NCI-H1694 (cell line): ENCODE measurements around the gene ARHGEF4.

Experiments
- DNase-seq: peaks from one replicate; lab custom pipeline; 2025; lab: John Stamatoyannopoulos, UW

ARHGEF4 gene

GRCh38 chr2:130851624-130852382 lies 15.1 kb downstream of the ARHGEF4 start:
- DNase-seq: peak; percentile 19

GRCh38 chr2:130852521-130853115 lies 15.9 kb downstream of the ARHGEF4 start:
- peak; percentile 77 for DNase-seq

DNA sequence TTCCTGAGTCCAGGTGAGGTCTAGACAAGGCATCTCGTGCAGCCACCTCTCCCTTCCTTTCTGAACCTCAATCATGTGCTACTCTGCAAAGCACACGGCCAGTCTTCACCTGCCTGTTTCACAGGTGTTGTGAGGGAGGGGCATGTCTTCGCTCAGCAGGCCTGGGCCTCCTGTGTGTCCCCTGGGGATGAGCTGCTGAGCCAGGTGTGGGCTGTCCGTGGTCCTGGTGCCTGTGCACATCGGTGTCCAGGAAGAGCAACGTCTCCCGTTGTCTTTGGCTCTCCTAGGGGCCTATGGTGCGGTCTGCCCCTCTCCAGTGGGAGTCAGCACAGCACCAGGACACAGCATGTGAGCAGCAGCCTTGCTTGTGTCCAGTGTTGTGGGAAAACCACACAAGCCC lies 16.7 kb downstream of the ARHGEF4 start:
- DNase-seq: no peak

DNA sequence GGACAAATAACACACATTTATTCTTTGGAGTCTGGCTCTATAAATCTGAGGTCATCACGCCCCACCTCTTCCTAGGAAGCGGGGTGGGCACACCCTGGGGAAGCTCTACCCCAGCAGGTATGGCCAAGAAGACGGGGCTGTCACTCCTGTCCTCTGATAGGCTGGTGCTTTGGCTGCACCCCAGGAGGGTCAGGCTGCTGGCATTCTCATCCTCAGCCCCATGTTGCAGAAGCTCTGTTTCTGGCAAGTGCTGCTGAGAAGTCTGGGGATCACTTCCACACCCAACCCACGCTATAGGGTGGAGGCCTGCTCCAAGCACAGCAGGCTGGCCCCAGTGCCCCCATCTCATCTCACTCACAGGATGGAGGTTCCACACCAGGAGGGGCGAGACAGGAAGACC lies 17.6 kb downstream of the ARHGEF4 start:
- no peak for DNase-seq

DNA sequence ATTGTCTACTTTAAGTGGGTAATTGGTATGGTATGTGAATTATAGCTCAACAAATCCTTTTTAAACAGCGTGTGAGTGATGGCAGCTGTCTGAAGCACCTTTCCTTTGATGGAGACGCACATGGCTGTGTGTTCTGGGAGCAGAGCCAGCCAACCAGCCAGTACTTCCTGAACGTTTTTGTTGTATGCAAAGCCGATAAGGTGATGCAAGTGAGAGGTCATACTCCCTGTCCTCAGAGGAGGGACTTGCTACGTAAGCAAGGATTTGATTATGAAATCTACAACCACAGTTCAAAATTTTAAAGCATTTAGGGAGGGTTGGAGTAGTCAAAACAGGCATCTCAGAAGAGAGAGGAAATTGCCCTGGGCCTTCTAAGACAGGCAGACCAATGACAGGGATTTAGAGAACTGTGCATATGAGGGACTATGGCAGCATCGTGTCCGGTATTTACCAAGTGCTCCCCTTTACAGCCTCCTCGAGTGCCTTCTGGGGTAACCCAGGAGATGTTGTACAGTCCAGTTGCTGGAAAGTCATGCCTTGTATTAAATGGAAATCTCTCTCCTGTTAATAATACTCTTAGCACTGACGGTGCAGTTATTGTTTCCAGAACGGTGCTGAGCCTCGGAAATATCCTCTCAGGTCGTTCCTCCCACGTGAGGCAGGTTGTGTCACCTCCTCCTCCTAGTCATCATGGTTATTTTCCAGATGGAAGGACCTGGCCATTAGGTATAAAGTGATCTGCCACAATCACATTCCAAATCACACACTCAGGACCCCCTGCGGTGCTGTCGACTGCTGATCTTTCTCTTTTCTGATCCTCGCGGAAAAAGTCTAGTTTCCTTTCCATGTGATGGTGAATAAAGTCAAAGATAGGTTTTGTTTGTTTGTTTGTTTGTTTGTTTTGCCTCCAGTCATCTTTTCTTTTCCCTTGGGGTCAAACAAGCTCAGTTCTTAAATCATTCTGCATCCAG lies 28.4 kb downstream of the ARHGEF4 start:
- DNase-seq: peak; percentile 62

DNA sequence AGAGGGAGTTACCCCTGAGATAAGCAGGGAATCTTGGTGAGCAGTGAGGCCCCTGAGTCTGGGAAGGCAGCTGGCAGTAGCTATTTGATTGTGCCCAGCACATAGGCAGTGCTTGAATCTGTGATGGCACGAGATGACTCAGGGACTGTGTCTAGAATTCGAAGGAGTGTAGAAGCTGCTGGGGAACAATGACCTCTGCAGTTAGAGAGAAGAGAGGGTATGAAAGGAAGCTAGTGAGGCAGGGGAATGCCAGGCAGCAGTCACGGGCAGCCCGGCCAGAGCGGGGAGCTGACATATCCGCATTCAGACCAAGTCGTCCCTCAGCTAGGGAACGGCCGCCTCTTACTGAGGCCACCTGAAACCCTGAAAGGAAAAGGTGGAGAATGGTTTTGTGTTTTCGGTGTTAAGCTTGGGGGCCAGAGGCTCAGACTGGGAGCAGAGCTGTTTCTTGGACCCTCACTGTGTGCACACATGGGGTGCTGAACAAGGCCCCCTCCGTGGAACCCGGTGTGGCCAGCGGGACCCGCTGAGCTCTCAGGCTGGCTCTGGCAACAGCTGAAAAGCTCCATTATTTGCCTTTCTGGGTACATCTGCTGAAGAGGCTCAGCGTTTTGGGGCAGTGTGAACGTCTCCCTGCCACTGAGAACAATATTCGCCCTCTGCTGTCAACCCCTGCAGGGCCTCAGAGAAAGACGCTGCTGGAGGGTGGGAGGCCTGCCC lies 32.9 kb downstream of the ARHGEF4 start:
- DNase-seq: no peak

DNA sequence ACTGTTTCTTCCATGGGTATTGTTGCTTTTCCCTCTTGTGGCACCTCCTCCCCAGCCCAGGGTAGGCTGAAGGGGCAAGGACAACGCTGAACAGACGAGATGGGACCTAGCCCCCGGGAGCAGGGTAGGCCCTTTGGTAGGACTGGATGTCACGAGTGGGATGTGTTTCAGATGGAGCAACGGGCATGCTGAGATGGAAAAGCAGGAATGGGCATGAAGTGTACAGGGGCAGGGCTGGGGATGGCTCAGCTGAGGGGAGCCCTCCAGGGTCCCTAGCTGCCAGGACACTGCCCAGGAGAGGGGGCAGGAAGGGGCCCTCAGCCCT lies 33.4 kb downstream of the ARHGEF4 start:
- no peak for DNase-seq

DNA sequence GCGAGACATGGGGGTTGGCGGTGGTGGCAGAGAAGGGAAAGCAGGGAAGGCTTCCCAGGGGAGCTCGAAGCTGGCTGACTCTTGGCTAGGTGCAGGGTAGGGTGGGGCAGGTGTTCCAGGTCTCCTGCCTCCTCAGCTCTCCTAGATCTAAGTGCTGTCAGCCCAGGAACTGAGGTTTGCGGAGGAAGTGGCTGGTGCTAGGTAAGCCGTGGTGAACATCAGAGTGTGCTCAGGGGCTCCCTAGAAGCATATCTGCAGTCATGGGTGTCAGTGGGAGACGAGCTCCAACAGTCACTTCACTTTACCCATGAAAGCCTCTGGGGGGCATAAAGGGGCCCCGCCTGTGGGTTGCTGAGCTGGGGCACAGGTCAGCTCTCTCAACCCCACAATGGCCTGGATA lies 34.1 kb downstream of the ARHGEF4 start:
- DNase-seq: no peak

- no peak for DNase-seq
Measured at GRCh38 chr2:130871843-130872740, 35.4 kb downstream of the ARHGEF4 start.

GRCh38 chr2:130872741-130873125 lies 36.0 kb downstream of the ARHGEF4 start:
- no peak for DNase-seq

DNA sequence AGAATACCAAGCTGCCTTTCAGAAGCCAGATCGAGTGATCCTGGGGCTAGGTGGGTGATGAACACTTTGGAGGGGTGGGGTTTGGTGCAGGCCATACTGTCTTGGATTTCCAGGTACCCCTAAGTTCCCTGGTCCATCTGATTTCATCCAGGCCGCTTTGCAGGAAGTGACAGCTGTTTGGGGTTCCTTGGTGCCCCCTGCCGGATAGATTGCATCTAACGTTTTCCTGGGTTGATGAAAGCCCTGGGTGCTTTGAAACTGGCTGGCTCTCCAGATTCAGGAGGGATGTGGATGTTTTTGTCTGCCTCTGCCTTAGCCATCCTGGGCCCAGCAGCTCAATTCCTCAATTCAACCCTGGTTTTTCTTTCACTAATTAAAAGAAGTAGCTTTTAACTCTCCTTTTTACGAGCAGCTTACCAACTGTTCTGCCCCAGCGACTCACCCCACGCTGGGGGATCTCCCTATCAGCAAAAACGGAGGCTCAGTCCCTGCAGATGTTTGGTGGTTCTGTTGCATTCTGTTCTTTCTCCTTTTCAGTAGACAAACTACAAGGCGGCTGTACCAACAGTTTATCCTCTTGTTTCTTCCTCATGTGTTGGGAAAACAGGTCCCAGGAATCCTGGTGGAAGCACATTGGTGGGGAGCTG lies 37.1 kb downstream of the ARHGEF4 start:
- DNase-seq: peak; percentile 76

DNA sequence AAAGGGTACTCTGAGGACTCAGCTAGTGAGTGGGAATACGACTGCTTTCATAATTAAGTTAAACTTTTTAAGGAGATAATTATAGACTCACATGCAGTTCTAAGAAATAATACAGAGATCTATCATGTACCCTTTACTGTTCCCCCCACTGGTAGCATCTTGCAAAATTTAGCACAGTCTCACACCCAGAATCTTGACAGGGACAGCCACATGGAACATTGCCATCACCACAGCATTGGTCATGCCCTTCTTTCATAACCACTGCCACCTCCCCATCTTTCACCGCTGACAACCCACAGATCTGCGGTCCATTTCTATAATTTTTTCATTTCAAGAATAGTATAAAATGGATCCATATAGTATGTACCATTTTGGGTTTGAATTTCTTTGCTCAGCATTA lies 37.8 kb downstream of the ARHGEF4 start:
- no peak for DNase-seq

DNA sequence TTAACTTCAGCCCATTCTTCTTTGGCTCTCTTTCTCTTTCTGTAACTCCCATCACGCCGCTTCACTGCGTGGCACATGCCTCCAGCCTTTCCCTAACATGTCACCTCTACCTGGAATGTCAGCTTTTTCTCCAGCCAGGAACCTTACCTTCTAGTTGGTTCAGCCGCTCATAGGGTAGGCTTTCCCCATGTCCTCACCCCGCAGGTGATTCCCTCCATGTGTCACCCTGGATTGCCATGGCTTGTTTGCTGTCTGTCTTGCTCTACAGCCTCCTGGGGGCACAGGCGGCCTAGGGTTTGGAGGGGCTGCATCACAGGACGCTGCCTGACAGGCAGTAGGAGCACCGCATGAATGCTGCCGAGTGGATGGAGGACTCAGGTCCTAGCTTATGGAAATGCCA lies 39.2 kb downstream of the ARHGEF4 start:
- no peak for DNase-seq

- DNase-seq: peak; percentile 47
Measured at GRCh38 chr2:130877258-130877657, 40.5 kb downstream of the ARHGEF4 start.

DNA sequence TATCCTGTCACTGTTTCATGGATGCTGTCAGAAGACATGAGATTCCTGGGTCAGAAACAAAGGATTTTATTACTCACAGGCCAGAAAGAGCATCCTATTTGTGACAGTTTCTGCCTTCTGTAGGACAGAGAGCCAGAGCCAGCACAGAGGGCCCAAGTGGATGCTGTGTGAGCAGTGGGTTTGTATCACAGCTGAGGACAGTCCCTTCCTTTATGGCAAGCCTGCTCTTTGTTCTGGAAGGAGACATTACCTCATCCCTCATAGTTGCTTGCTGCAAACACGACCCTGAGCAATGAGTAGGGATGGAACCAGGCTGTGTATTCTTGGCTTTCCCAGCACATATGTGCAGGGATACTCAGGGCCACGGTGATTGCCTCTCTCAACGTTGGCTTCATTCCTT lies 41.6 kb downstream of the ARHGEF4 start:
- DNase-seq: no peak

DNA sequence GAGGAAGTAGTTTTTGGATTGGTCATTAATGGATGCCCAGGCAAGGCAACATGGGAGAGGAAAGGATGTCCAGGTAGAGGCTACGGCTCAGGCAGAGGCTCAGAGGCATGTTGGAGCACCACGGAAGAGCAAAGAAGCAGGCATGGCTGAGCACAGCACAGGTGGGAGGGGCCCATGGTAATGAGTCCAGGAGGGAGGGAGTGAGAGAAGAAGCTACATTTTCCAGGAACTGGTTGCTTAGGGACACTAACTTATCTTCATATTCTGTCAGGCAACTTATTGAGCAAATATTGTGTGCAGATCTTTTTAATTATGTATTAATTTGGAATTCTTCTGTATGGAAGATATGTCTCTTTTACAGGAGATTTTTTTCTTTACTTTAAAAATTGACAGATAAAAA lies 42.2 kb downstream of the ARHGEF4 start:
- no peak for DNase-seq

DNA sequence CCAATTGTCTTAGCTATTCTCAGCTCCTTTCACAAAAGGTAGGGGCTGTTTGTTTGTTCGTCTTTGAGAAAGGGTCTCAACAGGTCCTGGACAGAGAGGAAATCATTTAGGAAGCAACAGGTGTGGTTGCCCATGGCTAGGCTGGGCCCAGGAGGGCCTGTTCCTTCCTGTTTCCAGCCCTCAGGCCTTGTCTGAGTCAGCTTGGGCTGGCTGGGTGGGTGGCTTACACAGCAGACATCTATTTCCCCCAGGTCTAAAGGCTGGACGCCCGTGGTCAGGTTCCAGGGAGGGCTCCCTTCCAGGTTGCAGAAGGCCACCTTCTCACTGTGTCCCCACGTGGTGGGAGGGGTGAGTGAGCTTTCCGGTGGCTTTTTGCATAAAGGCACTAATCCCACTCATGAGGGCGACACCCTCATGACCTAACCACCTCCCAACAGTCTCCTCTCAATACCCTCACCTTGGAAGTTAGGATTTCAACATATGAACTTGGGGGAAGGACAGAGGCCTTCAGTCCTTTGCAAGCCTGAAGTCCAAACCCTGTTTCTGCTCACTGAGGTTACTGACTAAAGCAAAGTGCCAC lies 45.5 kb downstream of the ARHGEF4 start:
- DNase-seq: no peak

DNA sequence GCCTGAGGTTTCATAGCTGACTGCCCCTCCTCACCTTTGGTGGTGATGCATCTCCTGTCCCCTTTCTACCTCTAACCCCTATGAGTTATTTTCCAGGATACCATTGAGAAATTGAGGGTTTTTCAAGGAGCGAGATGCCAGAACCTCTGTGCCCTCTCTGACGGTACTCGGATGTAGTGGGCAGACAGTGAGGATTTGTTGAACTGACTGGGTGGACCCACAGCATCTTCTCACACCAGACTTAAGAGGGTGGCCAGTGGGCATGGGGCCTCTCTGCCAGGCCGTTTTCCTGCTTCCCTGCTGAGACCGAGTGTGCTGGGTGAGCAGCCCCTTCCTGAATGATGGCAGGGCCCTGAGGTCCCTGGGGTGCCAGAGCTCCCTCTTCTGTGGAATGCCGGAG lies 46.3 kb downstream of the ARHGEF4 start:
- no peak for DNase-seq

DNA sequence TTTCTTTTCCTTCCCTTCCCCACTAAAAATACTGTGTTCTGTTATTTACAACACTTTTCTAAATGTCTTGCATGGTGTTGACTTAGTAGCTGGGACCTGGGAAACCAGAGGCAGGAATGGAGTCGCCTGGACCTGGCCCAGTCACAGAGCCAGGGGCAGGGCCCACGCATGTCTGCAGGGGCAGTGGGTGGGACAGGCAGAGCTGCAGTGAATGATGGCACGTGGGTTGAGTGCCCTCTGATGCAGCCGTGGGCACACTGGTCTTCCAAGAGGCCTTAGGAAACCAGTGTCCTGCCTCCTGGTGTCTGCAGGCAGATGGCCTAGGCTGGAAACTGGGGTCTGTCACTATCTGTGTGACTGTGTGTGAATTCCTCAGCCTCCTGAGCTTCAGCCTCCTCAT lies 46.8 kb downstream of the ARHGEF4 start:
- no peak for DNase-seq

DNA sequence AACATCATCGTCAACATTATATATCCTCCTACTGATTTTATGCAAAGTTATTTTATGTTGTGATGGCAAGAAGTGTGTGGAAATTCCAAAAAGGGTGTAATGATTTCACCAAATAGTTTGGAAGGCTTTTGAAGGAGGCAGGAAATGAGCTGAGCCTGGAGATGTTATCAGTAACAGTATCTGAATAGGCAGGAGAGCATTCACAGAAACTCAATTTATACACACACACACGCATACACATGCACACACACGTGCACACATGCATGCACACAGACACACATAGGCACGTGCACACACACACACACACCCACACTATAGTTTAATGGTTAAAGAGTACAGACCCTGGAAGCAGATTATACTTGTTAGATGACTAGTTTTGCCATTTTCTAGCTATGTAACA lies 47.3 kb downstream of the ARHGEF4 start:
- no peak for DNase-seq
